Hindlimb muscle (tissue), 1 donor: ENCODE data around the gene FAU. TPM values are rescaled to one million over a fixed set of nuclear protein-coding genes. Genes with fewer than 3 reads are reported as not detected.
"Not testable (repeated sequence)": the region's sequence is repeated elsewhere in the genome, so short reads cannot be mapped to it uniquely, and the experiment has no call there.

Source experiments
- DNase-seq: peaks from one replicate; pipeline ENCODE4 v3.0.0-alpha.2; 2013
- polyA plus RNA-seq: library from polyadenylated mRNA; unstranded; fragments of 120-200 nt; gene quantifications from one replicate; pipeline ENCODE4 v1.2.1, GENCODE V29; 2013; ENCODE audit not compliant: insufficient read length

FAU gene
- polyA plus RNA-seq = 1,052 TPM

DNA sequence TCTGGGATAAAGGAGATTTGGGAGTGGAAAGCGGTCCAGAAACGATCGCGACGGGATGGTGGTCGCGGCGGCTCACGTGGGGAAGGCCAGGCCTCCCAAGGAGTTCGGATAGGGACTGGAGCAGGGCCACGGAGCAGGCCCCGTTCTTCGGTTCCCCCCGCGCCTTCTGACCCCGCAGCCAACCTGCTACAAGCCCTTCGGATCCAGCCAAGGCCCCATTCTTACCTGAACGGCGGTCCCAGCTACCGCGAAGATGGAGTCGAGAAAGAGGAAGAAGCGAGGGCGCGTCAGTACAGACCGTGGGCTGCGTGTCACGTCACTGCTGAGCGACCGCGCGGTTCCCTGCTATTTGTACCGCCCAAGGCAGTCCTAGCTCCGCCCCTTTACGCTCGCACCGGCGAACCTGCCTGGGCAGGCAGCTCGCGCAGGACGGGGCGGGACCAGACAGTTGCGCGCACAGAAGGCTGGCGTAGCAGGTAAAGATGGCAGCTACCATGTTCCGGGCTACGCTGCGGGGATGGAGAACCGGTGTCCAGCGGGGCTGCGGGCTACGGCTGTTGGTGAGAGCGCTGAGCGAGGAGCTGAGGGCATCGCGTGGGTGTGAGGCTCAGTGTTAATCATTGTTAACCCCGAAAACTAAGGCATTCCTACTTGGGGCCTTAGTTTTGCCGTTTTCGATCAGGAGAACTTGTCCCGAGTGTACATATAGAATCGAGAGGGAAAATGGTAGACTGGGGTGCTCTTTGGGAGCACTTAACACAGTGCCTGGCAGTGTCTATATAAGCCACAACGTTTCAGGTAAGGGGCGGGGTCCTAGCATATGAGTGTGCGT, at the start of gene FAU, which contains the start of gene MRPL49:
TSS of gene FAU (minus strand) at position 270 of the 832 bp plus-strand sequence. CDS start 321 bp downstream, outside the sequence.
TSS of gene MRPL49 (plus strand) at position 457 of the 832 bp plus-strand sequence. CDS start at position 483, 26 bp downstream.
- peak; percentile 97 for DNase-seq

GRCh38 chr11:65170058-65170534, 48.2 kb upstream of the FAU start, which contains the start of gene SPDYC:
Gene SPDYC (plus strand): TSS chr11:65170233. CDS start chr11:65171358, 1,125 bp downstream.
- no peak for DNase-seq

- no peak for DNase-seq
Observed at GRCh38 chr11:65169164-65169641, 47.3 kb upstream of the FAU start.

- no peak for DNase-seq
Observed at GRCh38 chr11:65167656-65168055, 45.7 kb upstream of the FAU start.

DNA sequence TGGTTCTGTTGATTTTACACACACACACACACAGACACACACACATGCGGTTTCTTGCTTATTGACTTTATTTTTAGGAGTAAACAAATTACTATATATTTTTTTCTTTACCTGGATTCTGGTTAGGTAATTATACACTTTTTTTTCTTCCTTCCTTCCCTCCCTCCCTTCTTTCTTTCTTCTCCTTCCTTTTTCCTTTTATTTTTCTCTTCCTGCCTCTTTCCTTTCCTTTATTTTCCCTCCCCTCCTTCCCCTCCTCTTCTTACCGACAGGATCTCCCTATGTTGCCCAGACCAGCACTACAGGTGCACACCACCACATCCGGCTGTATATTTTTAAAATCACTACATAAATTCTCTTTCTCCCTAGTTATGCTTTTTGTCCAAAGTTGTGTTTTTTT, 45.0 kb upstream of the FAU start:
- no peak for DNase-seq

- no peak for DNase-seq
Observed at GRCh38 chr11:65165410-65166317, 43.7 kb upstream of the FAU start.

DNA sequence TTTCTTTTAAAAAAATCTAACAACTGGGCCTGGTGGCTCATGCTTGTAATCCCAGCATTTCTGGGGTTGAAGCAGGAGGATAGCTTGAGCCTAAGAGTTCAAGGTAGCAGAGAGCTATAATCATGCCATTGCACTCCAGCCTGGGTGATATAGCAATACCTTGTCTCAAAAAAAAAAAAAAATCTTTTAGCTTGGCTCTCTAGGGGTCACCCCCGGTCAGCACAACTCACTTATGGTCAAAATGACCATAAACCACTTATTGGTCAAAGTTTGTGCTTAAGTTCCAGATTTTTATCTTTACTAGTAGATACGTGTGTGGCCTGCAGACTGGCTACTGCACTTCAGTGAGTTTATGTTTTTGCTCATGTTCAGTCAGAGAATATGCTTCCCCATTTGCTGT, 41.8 kb upstream of the FAU start:
- no peak for DNase-seq

- no peak for DNase-seq
Observed at GRCh38 chr11:65160643-65161042, 38.7 kb upstream of the FAU start.

GRCh38 chr11:65159012-65159411, 37.1 kb upstream of the FAU start:
- no peak for DNase-seq

GRCh38 chr11:65157336-65157735, 35.4 kb upstream of the FAU start:
- no peak for DNase-seq

DNA sequence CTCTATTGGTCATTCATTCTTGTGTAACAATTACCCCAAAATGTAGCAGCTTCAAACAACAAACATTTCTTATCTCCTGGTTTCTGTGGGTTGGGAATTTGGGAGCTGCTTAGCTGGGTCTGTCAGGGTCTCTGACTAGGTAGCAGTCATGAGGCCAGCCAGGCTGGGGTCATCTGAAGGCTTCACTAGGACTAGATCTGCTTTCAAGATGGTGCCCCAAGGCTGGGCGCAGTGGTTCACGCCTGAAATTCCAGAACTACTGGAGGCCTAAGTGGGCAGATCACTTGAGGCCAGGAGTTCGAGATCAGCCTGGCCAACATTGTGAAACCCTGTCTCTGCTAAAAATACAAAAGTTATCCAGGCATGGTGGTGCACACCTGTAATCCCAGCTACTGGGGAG, 35.0 kb upstream of the FAU start:
- no peak for DNase-seq

DNA sequence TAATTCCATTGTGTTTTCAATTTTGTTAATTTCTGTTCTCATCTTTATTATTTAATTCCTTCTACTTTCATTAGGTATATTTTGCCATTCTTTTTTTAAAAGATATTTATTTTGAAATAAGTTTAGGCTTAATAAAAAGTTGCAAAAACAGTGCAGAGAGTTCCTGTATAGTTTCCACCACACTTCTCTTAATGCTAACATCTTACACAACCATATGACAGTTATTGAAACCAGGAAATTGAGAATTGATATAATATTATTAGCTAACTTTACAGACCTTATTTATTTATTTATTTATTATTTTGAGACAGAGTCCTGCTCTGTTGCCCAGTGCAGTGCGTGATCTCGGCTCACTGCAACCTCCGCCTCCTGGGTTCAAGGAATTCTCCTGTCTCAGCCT, 34.3 kb upstream of the FAU start:
- DNase-seq = no peak

- DNase-seq = no peak
Observed at GRCh38 chr11:65152122-65152521, 30.2 kb upstream of the FAU start.

DNA sequence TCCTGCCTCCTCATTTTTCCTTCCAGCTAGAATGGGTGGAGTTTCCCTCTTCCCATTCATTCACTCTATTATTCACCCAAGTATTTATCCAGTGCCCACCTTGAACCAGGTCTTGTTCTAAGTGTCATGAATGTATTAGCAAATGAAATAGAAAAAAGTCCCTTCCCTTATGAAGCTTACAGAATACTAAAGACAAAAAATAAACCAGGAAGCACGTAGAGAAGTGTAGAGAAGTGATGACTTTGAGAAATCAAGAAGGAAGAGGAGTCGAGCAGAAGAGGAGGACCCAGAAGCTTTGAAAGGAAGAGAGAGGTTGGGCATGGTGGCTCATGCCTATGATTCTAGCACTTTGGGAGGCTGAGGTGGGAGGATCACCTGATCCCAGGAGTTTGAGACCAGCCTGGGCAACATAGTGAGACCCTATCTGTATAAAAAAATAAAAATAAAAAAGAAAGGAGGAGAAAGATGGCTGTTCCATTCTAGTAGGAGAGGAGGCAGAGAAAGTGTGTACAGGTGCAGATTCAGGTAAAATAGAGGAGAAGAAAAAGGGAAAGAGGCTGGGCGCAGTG, 29.5 kb upstream of the FAU start:
- DNase-seq = no peak

- peak; percentile 72 for DNase-seq
Observed at GRCh38 chr11:65150509-65151299, 28.8 kb upstream of the FAU start.

DNA sequence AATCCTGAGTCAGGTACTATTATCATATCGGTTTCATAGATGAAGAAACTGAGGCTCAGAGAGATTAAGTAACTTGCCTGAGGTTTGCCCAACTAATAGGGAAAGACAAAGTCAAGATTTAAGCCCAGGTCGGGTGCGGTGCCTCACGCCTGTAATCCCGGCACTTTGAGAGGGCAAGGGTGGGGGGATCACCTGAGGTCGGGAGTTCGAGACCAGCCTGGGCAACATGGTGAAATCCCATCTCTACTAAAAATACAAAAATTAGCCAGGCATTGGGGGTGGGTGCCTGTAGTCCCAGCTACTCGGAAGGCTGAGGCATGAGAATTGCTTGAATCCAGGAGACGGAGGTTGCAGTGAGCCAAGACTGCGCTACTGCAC, 28.2 kb upstream of the FAU start:
- not testable (repeated sequence) for DNase-seq

- no peak for DNase-seq
Observed at GRCh38 chr11:65148657-65149056, 26.7 kb upstream of the FAU start.

GRCh38 chr11:65147352-65148075, 25.6 kb upstream of the FAU start:
- no peak for DNase-seq

DNA sequence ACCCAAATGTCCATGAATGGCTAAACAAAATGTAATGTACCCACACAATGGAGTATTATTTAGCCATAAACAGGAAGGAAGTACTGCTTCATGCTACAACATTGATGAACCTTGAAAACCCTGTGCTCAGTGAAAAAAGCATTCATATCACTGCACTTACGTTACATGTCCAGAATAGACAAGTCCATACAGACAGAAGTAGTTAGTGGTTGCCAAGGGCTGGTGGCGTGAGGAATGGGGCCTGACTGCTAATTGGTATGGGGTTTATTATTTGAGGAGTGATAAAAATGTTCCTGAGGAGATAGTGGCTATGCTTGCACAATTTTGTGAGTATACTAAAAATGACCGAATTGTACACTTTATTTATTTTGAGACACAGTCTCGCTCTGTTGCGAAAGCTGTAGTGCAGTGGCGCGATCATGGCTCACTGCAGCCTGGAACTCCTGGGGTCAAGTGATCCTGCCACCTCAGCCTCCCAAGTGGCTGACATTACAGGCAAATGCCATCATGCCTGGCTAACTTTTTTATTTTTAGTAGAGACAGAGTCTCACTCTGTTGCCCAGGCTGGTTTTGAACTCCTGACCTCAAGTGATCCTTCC, 20.1 kb upstream of the FAU start:
- no peak for DNase-seq

GRCh38 chr11:65136515-65137096, 14.7 kb upstream of the FAU start:
- no peak for DNase-seq
